ENCODE results near the gene CAVIN1. TPM values are rescaled to one million over a fixed set of nuclear protein-coding genes. Genes with fewer than 3 reads are reported as not detected.
"Not testable (repeated sequence)": the region's sequence is repeated elsewhere in the genome, so short reads cannot be mapped to it uniquely, and the experiment has no call there.

The CAVIN1 gene, protein sequence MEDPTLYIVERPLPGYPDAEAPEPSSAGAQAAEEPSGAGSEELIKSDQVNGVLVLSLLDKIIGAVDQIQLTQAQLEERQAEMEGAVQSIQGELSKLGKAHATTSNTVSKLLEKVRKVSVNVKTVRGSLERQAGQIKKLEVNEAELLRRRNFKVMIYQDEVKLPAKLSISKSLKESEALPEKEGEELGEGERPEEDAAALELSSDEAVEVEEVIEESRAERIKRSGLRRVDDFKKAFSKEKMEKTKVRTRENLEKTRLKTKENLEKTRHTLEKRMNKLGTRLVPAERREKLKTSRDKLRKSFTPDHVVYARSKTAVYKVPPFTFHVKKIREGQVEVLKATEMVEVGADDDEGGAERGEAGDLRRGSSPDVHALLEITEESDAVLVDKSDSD
- 177 TPM for total RNA-seq

- DNase-seq (ENCODE audit: low spot score) = peak; percentile 98
Measured at GRCh38 chr17:42422958-42423712, at the start of gene CAVIN1. CAVIN1 (minus strand) TSS chr17:42423256; CDS start chr17:42423097, 159 bp downstream.

DNA sequence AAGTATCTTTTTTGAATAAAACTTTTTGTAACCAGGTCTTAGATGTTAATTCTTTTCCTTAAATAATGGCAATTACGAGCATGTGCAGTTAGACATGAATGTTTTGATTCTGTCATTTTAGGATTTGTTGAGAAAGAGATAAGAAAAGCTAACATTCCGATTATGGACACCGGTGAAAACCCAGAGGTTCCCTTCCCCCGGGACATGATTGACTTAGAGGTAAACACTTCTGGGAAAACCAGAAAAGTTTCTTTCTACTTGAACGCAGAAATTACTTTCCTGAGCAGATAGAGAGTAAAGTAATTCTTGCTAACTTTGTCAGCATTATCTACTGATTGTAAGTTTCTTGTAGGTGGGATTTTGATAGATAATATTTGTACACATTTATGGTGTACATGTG, 44.8 kb upstream of the CAVIN1 start:
- DNase-seq (ENCODE audit: low spot score) = no peak

- no peak for DNase-seq (ENCODE audit: low spot score)
Measured at GRCh38 chr17:42463976-42464400, 40.9 kb upstream of the CAVIN1 start.

DNA sequence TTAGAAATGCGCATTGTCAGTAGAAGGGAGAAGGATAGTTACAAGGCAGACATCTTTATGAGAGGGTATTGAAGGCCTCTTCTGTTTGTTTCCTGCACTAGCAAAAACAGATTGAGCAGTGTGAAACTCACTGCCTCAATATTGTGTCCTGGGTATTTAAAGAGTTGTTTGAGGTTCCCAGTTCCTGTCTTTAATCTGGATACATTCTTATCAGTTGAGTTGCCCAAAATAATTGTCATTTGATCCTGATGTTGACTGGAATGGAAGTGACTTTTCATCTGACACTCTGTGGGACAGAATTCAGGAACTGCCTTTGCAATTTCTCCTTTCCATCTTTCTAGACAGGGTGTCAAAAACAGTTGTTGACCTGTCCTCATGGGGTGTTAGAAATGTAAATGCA, 37.3 kb upstream of the CAVIN1 start:
- DNase-seq (ENCODE audit: low spot score) = no peak

- no peak for DNase-seq (ENCODE audit: low spot score)
Measured at GRCh38 chr17:42459801-42460281, 36.8 kb upstream of the CAVIN1 start.

- peak; percentile 59 for DNase-seq (ENCODE audit: low spot score)
Measured at GRCh38 chr17:42459256-42459800, 36.3 kb upstream of the CAVIN1 start.

DNA sequence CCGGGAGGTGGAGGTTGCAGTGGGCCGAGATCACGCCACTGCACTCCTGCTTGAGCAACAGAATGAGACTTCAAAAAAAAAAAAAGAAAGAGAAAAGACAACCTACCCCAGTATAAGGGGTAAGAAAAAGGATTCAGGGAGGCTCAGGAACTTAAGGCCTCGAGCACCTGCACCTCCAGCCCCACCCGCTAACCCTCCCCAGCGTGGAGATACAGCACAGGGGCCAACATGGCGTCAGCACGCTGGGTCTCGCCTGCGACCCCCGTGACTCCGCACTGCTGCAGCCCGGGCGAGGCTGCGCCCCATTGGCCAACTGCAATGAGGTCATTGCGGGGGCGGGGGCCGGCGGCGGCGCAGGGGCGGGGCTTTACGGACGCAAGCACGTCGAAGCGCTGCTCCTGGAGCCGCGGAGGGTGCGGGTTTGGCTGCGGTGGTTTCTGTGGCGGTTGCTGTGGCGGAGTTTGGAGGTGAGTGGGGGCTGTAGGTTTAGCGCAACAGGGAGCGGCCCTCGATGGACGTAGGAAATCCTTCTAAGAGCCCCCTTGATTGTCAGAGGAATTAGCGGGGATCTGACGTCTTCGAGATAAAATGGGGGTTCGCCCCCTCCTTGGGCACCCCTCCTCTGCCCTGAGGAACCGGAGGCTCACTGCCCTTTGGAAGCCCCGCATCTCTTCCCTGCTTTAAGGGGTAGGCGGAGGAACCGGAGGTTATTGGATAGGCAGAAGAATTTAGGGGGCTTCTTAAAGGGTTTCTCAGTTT, 35.6 kb upstream of the CAVIN1 start, which contains the start of gene ATP6V0A1:
Gene ATP6V0A1 (plus strand): TSS at position 382 of the 759 bp plus-strand sequence. CDS start 2,017 bp downstream, outside the sequence.
- DNase-seq (ENCODE audit: low spot score) = peak; percentile 94

- no peak for DNase-seq (ENCODE audit: low spot score)
Measured at GRCh38 chr17:42457107-42457792, 34.2 kb upstream of the CAVIN1 start.

DNA sequence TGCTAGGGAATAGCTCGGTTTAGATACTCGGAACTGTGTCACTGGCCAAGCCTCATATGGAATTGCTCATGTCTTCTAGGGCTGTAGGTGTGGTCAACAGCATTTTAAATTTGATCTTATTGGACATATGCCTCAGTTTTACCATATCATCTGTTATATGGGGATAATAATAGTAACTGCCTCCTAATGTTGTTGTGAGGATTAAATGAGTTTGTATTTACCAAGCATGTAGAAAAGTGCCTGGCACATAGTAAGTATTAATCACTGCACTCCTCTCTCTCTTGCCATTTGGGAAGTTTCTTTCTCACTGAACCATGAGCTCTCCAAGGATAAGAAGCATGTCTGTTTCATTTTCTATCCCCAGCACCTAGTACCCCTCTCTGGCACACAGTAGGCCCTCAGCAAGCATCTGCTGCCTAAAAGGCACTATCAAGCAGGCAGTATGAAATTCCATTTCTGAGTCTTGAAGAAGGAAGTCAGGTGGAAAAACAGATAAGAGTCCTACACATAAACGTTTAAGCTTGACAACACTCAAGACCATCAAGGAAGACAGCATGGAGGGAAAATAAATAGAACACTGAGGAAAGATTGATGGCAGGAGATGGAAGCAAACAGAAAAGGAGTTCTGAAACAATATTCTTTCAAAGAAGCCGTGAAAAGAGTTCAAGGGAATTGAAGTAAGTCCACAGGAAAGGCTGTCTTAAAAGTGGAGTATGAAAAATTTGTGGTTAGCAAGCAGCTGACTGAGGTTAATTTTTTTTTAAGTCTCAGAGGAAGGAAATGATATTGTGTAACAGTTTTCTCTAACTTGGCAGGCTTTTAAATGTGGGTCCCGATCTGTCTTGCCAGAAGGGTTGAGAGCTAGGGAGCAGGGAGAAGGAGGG, 33.4 kb upstream of the CAVIN1 start:
- no peak for DNase-seq (ENCODE audit: low spot score)

DNA sequence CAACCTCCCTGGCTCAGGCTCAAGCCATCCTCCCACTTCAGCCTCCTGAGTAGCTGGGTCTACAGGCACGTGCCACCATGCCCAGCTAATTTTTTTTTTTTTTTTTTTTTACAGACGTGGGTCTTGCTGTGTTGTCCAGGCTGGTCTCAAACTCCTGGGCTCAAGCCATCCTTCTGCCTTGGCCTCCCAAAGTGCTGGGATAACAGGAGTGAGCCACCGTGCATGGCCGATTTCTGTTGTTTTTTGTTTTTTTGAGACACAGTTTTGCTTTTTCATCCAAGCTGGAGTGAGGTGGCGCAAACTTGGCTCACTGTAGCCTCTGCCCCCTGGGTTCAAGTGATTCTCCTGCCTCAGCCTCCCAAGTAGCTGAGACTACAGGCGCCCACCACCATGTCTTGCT, 31.9 kb upstream of the CAVIN1 start:
- DNase-seq (ENCODE audit: low spot score) = not testable (repeated sequence)

- DNase-seq (ENCODE audit: low spot score) = no peak
Measured at GRCh38 chr17:42453439-42453838, 30.4 kb upstream of the CAVIN1 start.

DNA sequence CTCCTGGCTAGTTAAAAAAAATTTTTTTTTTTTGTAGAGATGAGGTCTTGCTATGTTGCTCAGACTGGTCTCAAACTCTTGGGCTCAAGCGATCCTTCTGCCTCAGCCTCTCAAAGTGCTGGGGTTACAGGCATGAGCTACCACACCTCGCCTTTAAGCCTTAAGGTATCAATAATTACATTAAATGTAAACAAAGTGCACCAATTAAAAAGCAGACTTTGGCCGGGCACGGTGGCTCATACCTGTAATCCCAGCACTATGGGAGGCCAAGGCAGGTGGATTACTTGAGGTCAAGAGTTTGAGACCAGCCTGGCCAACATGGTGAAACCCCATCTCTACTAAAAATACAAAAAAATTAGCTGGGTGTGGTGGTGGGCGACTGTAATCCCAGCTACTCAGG, 28.2 kb upstream of the CAVIN1 start:
- not testable (repeated sequence) for DNase-seq (ENCODE audit: low spot score)

DNA sequence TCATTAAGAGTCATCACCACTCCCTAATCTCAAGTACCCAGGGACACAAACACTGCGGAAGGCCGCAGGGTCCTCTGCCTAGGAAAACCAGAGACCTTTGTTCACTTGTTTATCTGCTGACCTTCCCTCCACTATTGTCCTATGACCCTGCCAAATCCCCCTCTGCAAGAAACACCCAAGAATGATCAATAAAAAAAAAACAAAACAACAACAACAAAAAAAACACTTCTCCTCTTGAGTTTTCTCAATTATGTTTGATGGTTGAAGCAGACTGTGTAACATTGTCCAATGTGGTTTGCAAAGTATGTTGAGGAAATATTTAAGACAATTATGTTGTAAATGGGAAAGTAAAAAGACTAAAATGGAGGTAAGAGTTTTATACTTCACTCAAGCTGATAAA, 26.8 kb upstream of the CAVIN1 start:
- not testable (repeated sequence) for DNase-seq (ENCODE audit: low spot score)

DNA sequence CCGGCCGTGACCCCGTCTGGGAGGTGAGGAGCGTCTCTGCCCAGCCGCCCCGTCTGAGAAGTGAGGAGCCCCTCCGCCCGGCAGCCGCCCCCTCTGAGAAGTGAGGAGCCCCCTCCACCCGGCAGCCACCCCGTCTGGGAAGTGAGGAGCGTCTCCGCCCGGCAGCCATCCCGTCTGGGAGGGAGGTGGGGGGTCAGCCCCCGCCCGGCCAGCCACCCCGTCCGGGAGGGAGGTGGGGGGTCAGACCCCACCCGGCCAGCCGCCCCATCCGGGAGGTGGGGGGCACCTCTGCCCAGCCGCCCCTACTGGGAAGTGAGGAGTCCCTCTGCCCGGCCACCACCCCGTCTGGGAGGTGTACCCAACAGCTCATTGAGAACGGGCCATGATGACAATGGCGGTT, 26.1 kb upstream of the CAVIN1 start:
- DNase-seq (ENCODE audit: low spot score) = not testable (repeated sequence)

GRCh38 chr17:42442196-42442565, 19.1 kb upstream of the CAVIN1 start:
- DNase-seq (ENCODE audit: low spot score) = no peak

DNA sequence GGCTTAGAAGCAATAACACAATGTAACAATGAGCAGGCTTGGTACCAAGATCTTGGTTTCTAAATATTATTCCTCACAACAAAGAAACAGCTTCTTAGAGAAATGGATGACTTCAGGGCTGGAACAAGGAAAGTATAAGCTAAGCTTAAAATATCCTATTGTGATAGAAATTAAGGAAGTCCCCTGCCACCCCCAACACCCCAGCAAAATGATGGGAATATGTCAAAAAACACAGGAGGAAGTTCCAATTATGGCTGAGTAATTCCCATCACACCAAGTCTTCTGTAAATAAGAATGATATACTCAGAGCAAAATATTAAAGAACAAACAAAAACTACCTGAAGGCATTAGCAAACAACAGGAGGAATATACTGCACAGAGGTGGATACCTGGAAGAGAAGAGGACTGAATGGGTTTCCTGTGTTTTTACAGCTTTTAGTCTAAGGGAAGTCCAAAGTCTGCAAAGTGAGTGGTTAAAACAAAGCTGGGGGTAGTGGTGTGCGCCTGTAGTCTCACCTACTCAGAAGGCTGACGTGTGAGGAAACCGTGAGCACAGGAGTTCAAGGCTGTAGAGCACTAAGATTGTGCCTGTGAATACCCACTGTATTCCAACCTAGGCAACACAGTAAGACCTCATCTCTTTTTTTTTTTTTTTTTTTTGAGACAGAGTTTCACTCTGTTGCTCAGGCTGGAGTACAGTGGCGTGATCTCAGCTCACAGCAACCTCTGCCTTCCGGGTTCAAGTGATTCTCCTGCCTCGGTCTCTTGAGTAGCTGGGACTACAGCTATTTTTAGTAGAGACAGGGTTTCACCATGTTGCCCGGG, 18.5 kb upstream of the CAVIN1 start:
- DNase-seq (ENCODE audit: low spot score) = no peak

DNA sequence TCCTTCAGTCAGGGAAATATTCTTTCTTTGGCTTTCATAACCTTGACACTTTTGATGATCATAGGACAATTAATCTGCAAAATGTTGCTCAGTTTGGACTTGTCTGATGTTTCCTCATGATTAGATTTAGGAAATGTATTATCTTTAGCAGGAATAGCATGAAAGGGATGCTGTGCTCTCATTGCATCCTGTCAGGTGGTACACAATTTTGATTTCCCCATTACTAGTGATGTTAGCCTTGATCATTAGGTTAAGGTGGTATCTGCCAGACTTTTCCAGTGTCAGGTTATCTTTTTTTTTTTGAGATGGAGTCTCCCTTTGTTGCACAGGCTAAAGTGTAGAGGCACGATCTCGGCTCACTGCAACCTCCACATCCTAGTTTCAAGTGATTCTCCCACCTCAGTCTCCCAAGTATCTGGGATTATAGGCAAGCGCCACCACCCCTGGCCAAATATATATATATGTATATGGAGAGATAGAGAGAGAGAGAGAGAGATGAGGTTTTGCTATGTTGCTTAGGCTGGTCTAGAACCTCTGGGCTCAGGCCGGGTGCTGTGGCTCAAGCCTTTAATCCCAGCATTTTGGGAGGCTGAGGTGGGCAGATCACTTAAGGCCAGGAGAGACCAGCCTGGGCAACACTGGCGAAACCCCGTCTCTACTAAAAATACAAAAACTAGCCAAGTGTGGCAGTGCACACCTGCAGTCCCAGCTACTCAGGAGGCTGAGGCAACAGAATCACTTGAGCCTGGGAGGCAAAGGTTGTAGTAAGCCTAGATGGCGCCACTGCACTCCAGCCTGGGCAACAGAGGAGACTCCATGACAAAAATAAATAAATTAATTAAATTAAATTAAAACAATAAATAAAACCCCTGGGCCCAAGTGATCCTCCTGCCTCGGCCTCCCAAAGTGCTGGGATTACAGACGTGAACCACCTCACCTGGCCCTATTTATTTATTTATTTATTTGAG, 15.8 kb upstream of the CAVIN1 start:
- no peak for DNase-seq (ENCODE audit: low spot score)

DNA sequence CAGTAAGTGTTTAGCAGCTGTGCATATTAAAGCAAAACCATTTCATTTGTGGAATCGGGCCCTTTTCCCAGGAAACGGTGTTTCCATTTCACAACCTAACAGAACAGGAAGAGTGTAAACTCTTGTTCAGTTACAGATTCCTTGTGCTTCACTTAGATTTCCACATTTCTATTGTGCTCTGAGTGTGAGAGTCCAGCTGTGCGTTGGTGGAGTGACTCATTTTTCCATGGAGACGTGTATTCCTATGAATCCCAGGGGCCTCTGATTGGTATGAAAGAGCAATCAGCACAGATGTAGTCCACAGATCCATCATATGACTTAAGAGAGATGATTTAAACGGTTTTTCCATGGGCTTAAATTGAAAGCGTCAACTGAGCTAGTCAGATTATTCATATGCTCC, 13.3 kb upstream of the CAVIN1 start:
- DNase-seq (ENCODE audit: low spot score) = no peak
